ENCODE data around the gene CCDC88A.
A peak's percentile ranks its signal among the peaks of the same experiment; 100 is the strongest.
"Not testable (repeated sequence)": the region's sequence is repeated elsewhere in the genome, so short reads cannot be mapped to it uniquely, and the experiment has no call there.

Gene CCDC88A

DNA sequence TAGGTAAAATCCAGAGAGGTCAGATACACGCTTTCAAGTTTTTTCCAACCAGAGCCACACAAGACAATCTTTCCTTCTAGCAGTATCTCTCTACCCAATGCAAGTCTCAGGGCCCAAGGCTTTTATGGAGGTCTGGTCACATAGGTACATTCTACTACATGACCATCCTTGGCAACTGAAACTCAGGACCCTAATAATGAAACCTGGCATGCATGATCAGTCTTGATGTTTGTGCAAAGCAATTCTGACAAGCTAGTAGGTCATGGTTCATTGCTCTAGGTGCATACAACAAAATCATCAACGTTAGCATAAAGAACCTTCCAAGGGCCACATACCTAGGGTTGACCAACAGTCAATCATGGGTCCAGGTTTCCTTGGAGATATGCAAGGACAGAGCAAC, 33.2 kb upstream of the CCDC88A start:
- H3K4me3 ChIP-seq (ENCODE audit: low read depth, low read length), result no peak overlapping the region
- peak; percentile 46 for DNase-seq (ENCODE audit: low read depth)
- TF ChIP-seq CTCF (IDR thresholded peaks at IDR 0.05; ENCODE audit: insufficient read depth, low read depth, low read length, missing control alignments), result no peak

- no peak for TF ChIP-seq CTCF (IDR thresholded peaks at IDR 0.05; ENCODE audit: insufficient read depth, low read depth, low read length, missing control alignments)
- H3K4me3 ChIP-seq (ENCODE audit: low read depth, low read length), result no peak overlapping the region
- no peak for DNase-seq (ENCODE audit: low read depth)
Observed at GRCh38 chr2:55451699-55452098, 32.0 kb upstream of the CCDC88A start.

DNA sequence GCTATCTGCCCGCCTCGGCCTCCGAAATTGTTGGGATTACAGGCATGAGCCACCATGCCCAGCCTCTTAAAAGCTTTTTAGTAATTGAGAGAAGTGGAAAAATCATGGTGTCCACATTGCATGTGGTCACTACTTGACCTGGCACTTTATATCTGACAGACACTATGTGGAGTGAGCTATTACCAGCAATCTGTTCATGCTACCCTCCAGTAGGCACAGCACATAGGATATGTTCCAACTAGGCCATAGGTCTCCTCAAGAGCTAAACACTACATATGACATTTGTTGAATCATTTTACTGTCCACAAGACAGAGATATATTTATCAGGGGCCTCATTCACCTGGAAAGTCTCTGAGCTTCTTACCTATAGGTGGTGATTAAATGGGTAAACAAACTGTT, 30.4 kb upstream of the CCDC88A start:
- not testable (repeated sequence) for H3K4me3 ChIP-seq (ENCODE audit: low read depth, low read length); DNase-seq (ENCODE audit: low read depth)

- H3K4me3 ChIP-seq (ENCODE audit: low read depth, low read length); DNase-seq (ENCODE audit: low read depth): not testable (repeated sequence)
Observed at GRCh38 chr2:55442045-55442760, 22.5 kb upstream of the CCDC88A start.

DNA sequence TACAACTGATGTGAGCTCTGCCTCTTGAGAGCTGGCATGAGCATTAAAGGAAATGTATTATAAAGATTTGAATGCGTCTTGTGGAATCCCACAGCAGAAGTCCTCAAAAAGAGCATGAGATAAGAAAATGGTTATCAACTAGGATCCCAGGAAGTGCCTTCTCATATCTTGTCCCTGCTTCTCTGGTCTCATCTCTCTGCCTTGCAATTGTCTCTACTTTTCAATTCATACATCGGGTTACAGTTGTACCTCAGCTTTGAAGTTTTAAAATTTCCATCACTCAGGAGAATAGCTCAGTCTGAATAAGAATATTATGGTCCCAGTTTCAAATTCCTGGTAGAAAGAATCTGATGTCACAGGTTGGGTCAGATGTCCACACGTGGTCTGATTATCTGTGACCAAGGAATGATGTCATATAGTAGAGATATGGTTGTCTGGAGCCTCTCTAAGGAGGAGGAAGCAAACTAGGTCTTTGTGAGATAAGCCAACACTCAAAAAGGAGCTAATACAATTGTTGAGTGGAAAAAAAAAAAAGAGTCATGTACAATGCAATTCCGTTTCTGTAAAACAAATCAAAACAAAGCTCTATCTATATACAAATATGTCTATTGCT, 21.7 kb upstream of the CCDC88A start:
- no peak for TF ChIP-seq CTCF (IDR thresholded peaks at IDR 0.05; ENCODE audit: insufficient read depth, low read depth, low read length, missing control alignments)
- no peak for DNase-seq (ENCODE audit: low read depth)

GRCh38 chr2:55439101-55439397, 19.4 kb upstream of the CCDC88A start:
- no peak for DNase-seq (ENCODE audit: low read depth)
- TF ChIP-seq CTCF (IDR thresholded peaks at IDR 0.05; ENCODE audit: insufficient read depth, low read depth, low read length, missing control alignments), result no peak

More for the DNA sequence above, 21.7 kb upstream of the CCDC88A start:
- no peak overlapping the region for H3K4me3 ChIP-seq (ENCODE audit: low read depth, low read length)

DNA sequence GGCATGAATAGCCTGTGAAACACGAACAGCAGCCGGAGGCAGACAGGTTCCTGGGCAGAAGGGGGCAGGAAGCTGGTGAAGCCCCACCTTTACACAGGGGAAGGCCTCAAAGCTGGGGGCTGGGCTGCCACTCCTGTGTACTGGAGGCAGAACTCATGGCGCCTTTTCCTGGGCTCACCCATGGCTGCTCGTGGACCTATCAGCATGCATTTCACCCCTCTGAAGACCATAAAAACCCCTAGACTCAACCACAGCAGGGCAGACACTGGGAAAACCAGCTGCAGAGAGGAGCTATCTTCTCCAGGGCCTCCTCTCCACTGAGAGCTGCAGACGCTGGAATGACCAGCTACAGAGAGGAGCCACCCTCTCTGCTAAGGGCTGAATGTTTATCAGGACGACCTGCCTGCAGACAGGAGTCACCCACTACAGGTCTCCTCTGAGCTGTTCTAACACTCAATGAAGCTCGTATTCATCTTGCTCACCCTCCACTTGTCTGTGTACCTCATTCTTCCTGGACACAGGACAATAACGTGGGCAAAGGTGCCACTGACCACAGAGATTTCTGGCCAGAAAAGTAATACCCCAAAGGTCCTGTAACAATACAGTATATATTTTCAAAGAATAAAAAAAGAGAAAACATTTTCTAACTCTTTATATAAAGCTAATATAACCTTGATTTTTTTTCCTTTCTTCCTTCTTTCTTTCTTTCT, 18.9 kb upstream of the CCDC88A start:
- DNase-seq (ENCODE audit: low read depth), result no peak
- no peak for TF ChIP-seq CTCF (IDR thresholded peaks at IDR 0.05; ENCODE audit: insufficient read depth, low read depth, low read length, missing control alignments)

More at GRCh38 chr2:55439101-55439397, 19.4 kb upstream of the CCDC88A start:
- no peak overlapping the region for H3K4me3 ChIP-seq (ENCODE audit: low read depth, low read length)

More for the DNA sequence above, 18.9 kb upstream of the CCDC88A start:
- H3K4me3 ChIP-seq (ENCODE audit: low read depth, low read length), result no peak overlapping the region

Data from GM12865 (cell line).